Panc1 (cell line): Measurements from ENCODE around the gene SYNE1. TPM values are rescaled to one million over a fixed set of nuclear protein-coding genes. Genes with fewer than 3 reads are reported as not detected.

Experiments used
- ATAC-seq: fragments of 200-7000 bp; cut with Tn5 transposase; 2 replicates; pipeline ENCODE4 v1.9.1; 2020; ENCODE audit warnings: mild to moderate bottlenecking, moderate library complexity
- BruUV-seq: library from RNA; stranded (reverse); fragments of 400-500 nt; replicated peaks from 2 replicates; lab custom pipeline; 2021; lab: Mats Ljungman, UMichigan
- CTCF ChIA-PET: fragments of 300-600 bp; sonication (Branson Sonifier 250); formaldehyde crosslinking; loops from one replicate; lab custom pipeline; 2022; ENCODE audit warnings: antibody characterized with exemption; lab: Charles Lee
- POLR2A ChIA-PET: fragments of 300-600 bp; sonication (Branson Sonifier 250); formaldehyde crosslinking; loops from one replicate; lab custom pipeline; 2022; ENCODE audit warnings: antibody characterized with exemption; lab: Charles Lee
- DNase-seq: peaks from one replicate; pipeline ENCODE4 v3.0.0-alpha.2; 2010; ENCODE audit warnings: low read depth, low spot score
- H3K27ac ChIP-seq: 2 replicates; pipeline ENCODE4 v1.5.1; 2011; ENCODE audit warnings: mild to moderate bottlenecking, low read length, inconsistent platforms
- H3K27me3 ChIP-seq: fragments of 200-500 bp; sonication (Bioruptor generic); 2 replicates; pipeline ENCODE4 v1.6.0; 2014; ENCODE audit warnings: low read length, inconsistent platforms; ENCODE audit not compliant: control insufficient read depth, insufficient read depth
- H3K36me3 ChIP-seq: fragments of 200-500 bp; sonication (Bioruptor generic); 2 replicates; pipeline ENCODE4 v1.5.1; 2014; ENCODE audit warnings: inconsistent platforms, mild to moderate bottlenecking, low read length, moderate library complexity; ENCODE audit not compliant: control insufficient read depth, insufficient read depth
- H3K4me1 ChIP-seq: 2 replicates; pipeline ENCODE4 v1.5.1; 2011; ENCODE audit warnings: inconsistent platforms, mild to moderate bottlenecking, low read length, moderate library complexity; ENCODE audit not compliant: control insufficient read depth, insufficient read depth
- H3K4me3 ChIP-seq, 2 experiments: 2 replicates each; pipeline ENCODE4 v1.5.1; 2011 to 2012; ENCODE audit warnings: low read depth in 2 of 2, low read length in 2 of 2, mild to moderate bottlenecking in 2 of 2, inconsistent platforms in 1 of 2, moderate library complexity in 1 of 2
- H3K9me3 ChIP-seq: fragments of 200-500 bp; sonication (Bioruptor generic); 2 replicates; pipeline ENCODE4 v1.5.1; 2014; ENCODE audit warnings: low read depth, mild to moderate bottlenecking, inconsistent platforms, low read length, moderate library complexity; ENCODE audit not compliant: control insufficient read depth, insufficient read depth
- POLR2AphosphoS5 ChIP-seq: IDR thresholded peaks from 2 replicates; pipeline ENCODE4 v1.6.1; 2012; ENCODE audit warnings: mild to moderate bottlenecking, low read depth, low read length, moderate library complexity
- REST ChIP-seq, 2 experiments: IDR thresholded peaks; 2 replicates each; pipeline ENCODE4 v1.6.1; 2011 to 2012; ENCODE audit warnings: low read depth in 2 of 2, control low read depth in 1 of 2, low read length in 1 of 2, mild to moderate bottlenecking in 1 of 2, moderate library complexity in 1 of 2; ENCODE audit not compliant: insufficient read depth in 1 of 2
- SIN3A ChIP-seq: IDR thresholded peaks from 2 replicates; pipeline ENCODE4 v1.6.1; 2012; ENCODE audit warnings: low read depth, mild to moderate bottlenecking, low read length, moderate library complexity, borderline replicate concordance; ENCODE audit not compliant: insufficient read depth
- TCF7L2 ChIP-seq: IDR thresholded peaks from 2 replicates; pipeline ENCODE4 v1.6.1; 2011; ENCODE audit warnings: mild to moderate bottlenecking, low read depth, low read length, inconsistent platforms
- in situ Hi-C: cut with HindIII; loops from 2 replicates; pipeline ENCODE4 v1.10.0; 2016; ENCODE audit warnings: low sequenced_read_pairs, low pct_unique_long_range_greater_than_20kb
- intact Hi-C: fragments of 100-400 bp; cut with micrococcal nuclease; formaldehyde crosslinking; loops from one replicate; pipeline ENCODE4 v1.10.0; 2022; ENCODE audit not compliant: unreplicated experiment
- total RNA-seq: library from RNA; stranded (reverse); gene quantifications from one replicate; pipeline ENCODE4 v1.2.1, GENCODE V29; 2021; ENCODE audit not compliant: unreplicated experiment
- TF ChIP-seq, protein P1 (sequence below): fragments of 450-650 bp; IDR thresholded peaks from 2 replicates; pipeline ENCODE4 v1.5.1; 2017; ENCODE audit warnings: mild to moderate bottlenecking

SYNE1 gene
- total RNA-seq, 1 experiment from 2014 or later, result 3.2 TPM

DNA sequence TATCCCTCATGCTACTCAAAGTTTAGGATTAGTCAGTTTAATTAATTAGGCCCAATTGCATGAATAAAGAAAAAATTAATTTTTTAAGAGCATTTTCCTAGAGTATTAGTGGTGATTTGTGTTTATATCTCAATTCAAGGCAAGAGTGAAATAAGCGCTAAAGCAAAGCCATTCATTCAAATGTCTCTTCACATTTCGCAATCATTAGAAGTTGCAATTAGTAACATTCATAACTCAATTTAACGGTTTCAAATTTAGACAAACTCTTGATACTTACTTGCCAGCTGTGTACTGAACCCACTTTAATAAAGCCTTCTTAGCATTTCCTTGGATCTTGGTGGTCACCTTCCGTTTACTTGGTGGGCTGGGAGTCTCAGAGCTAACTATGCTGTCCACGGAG, 127.2 kb downstream of the SYNE1 start:
- no peak overlapping the region for H3K4me3 ChIP-seq
- ChIA-PET POLR2A (no interaction called here), CTCF (no interaction called here)
- H3K4me1 ChIP-seq, result no peaks in the 10 kb centered on the region
- H3K27ac ChIP-seq, result no peak overlapping the region
- no TSS peak for BruUV-seq
- no peaks in the 10 kb centered on the region for H3K36me3 ChIP-seq
- no peaks in the 10 kb centered on the region for H3K9me3 ChIP-seq
- no peak for DNase-seq
- H3K27me3 ChIP-seq, result no peaks in the 10 kb centered on the region
- intact Hi-C loops (no loop called here), in situ Hi-C loops (no loop called here)
- ATAC-seq, result no peak
- TF ChIP-seq REST (IDR thresholded peaks at IDR 0.05; ENCODE audit: insufficient read depth in 1 of 2, low read depth in 2 of 2, low read length in 1 of 2) (no peak), TCF7L2 (no peak), SIN3A (no peak), POLR2AphosphoS5 (no peak)
- TF ChIP-seq, protein P1, sequence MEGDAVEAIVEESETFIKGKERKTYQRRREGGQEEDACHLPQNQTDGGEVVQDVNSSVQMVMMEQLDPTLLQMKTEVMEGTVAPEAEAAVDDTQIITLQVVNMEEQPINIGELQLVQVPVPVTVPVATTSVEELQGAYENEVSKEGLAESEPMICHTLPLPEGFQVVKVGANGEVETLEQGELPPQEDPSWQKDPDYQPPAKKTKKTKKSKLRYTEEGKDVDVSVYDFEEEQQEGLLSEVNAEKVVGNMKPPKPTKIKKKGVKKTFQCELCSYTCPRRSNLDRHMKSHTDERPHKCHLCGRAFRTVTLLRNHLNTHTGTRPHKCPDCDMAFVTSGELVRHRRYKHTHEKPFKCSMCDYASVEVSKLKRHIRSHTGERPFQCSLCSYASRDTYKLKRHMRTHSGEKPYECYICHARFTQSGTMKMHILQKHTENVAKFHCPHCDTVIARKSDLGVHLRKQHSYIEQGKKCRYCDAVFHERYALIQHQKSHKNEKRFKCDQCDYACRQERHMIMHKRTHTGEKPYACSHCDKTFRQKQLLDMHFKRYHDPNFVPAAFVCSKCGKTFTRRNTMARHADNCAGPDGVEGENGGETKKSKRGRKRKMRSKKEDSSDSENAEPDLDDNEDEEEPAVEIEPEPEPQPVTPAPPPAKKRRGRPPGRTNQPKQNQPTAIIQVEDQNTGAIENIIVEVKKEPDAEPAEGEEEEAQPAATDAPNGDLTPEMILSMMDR, result no peak

GRCh38 chr6:152508477-152508876, 128.7 kb downstream of the SYNE1 start:
- in situ Hi-C loops (no loop called here), intact Hi-C loops (no loop called here)
- Histone ChIP-seq H3K4me3 (no peak overlapping the region), H3K4me1 (no peaks in the 10 kb centered on the region), H3K36me3 (no peaks in the 10 kb centered on the region), H3K9me3 (no peaks in the 10 kb centered on the region), H3K27me3 (no peaks in the 10 kb centered on the region), H3K27ac (no peak overlapping the region)
- TF ChIP-seq, protein P1, result no peak
- CTCF ChIA-PET, result no interaction called here
- ATAC-seq (no peak), DNase-seq (no peak)
- BruUV-seq, result no TSS peak
- POLR2A ChIA-PET, result no interaction called here

DNA sequence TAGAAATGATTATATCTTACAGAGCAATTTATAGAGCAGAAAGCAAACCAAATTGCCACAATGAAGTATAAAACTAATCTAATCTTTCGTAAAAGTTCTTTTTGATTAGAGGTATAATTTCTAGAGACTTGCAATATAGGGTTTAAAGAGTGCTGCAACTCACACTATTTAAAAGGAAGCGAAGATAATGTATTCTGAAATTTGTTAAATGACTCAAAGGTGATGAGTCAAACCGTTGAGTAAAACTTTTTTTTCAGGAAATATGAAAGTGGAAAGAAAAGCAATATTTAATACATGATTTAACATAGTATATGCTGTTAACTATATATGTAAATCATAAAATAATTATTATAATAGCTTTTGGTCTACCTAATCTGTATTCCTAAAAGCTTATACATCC, 133.6 kb downstream of the SYNE1 start:
- H3K27me3 ChIP-seq, result no peaks in the 10 kb centered on the region
- BruUV-seq, result no TSS peak
- DNase-seq (no peak), ATAC-seq (no peak)
- in situ Hi-C loops (no loop called here), intact Hi-C loops (no loop called here)
- POLR2A ChIA-PET, result interaction anchor here (0.5 kb wide), 1 partner anchor 23 kb away, joined by 3 read pairs; no protein-coding TSS in a partner anchor
- H3K36me3 ChIP-seq, result no peaks in the 10 kb centered on the region
- H3K4me3 ChIP-seq, result no peak overlapping the region
- no peak for TF ChIP-seq REST (IDR thresholded peaks at IDR 0.05; ENCODE audit: insufficient read depth in 1 of 2, low read depth in 2 of 2, low read length in 1 of 2)
- no peaks in the 10 kb centered on the region for H3K9me3 ChIP-seq
- H3K4me1 ChIP-seq, result no peaks in the 10 kb centered on the region
- no peak overlapping the region for H3K27ac ChIP-seq
- CTCF ChIA-PET, result no interaction called here
